Erythroblast (primary cell): ENCODE measurements around the gene SMARCAL1.

Source experiments
- GATA1 ChIP-seq: IDR thresholded peaks from 2 replicates; pipeline ENCODE4 v1.6.1; 2011; ENCODE audit warnings: low read depth, mild to moderate bottlenecking, control low read depth, low read length, moderate library complexity
- POLR2A ChIP-seq: IDR thresholded peaks from 2 replicates; pipeline ENCODE4 v1.6.1; 2011; ENCODE audit warnings: mild to moderate bottlenecking, low read length

GRCh38 chr2:216490061-216490460 is 77.8 kb downstream of the SMARCAL1 start:
- TF ChIP-seq POLR2A (no peak), GATA1 (no peak)
